ENCODE measurements around the gene PTDSS2.

Gene PTDSS2

GRCh38 chr11:454801-455565, 4.9 kb downstream of the PTDSS2 start:
- H4K20me1 ChIP-seq: peaks cover 95% of the 10 kb centered on the region
- no peak for TF ChIP-seq Cebpa-rat (IDR thresholded peaks at IDR 0.05)
- H3K27ac ChIP-seq: 0 out of 2 replicates have a peak overlapping the region, but pooled peaks have one; percentile 35
- no peaks in the 10 kb centered on the region for H3K27me3 ChIP-seq
- no peaks in the 10 kb centered on the region for H3K9me3 ChIP-seq
- no peak overlapping the region for H3K4me2 ChIP-seq
- peaks cover 79% of the 10 kb centered on the region for H3K36me3 ChIP-seq
- no peak overlapping the region for H3K4me3 ChIP-seq
- peaks cover 52% of the 10 kb centered on the region for H3K4me1 ChIP-seq
- peak overlapping the region; percentile 34; the same call in 1 of the 2 replicates for H3K9ac ChIP-seq

- Histone ChIP-seq H3K36me3 (peaks cover 86% of the 10 kb centered on the region), H3K9ac (0 out of 2 replicates have a peak overlapping the region, but pooled peaks have one; percentile 34), H3K27me3 (no peaks in the 10 kb centered on the region), H3K27ac (0 out of 2 replicates have a peak overlapping the region, but pooled peaks have one; percentile 35), H3K4me2 (no peak overlapping the region), H3K4me3 (no peak overlapping the region), H3K9me3 (no peaks in the 10 kb centered on the region), H3K4me1 (peaks cover 52% of the 10 kb centered on the region), H4K20me1 (peaks cover 98% of the 10 kb centered on the region)
- no peak for TF ChIP-seq Cebpa-rat (IDR thresholded peaks at IDR 0.05)
Observed at GRCh38 chr11:455566-456147, 5.6 kb downstream of the PTDSS2 start.

- no peaks in the 10 kb centered on the region for H3K9me3 ChIP-seq
- TF ChIP-seq Cebpa-rat (IDR thresholded peaks at IDR 0.05): no peak
- H3K4me2 ChIP-seq: peak overlapping the region; percentile 63
- H3K4me3 ChIP-seq: no peak overlapping the region
- H3K27me3 ChIP-seq: no peaks in the 10 kb centered on the region
- H3K36me3 ChIP-seq: peaks cover 92% of the 10 kb centered on the region
- H3K27ac ChIP-seq: no peak overlapping the region
- H4K20me1 ChIP-seq: peaks cover 99% of the 10 kb centered on the region
- H3K4me1 ChIP-seq: peaks cover 46% of the 10 kb centered on the region
- H3K9ac ChIP-seq: 0 out of 2 replicates have a peak overlapping the region, but pooled peaks have one; percentile 43
Observed at GRCh38 chr11:456533-456932, 6.5 kb downstream of the PTDSS2 start.

- Histone ChIP-seq H3K4me3 (no peak overlapping the region), H3K9me3 (no peaks in the 10 kb centered on the region), H3K4me2 (peak overlapping the region; percentile 63), H4K20me1 (peaks cover 99% of the 10 kb centered on the region), H3K9ac (peak overlapping the region; percentile 43; the same call in 1 of the 2 replicates), H3K27me3 (no peaks in the 10 kb centered on the region), H3K27ac (no peak overlapping the region), H3K4me1 (peaks cover 39% of the 10 kb centered on the region), H3K36me3 (peaks cover 92% of the 10 kb centered on the region)
- TF ChIP-seq Cebpa-rat (IDR thresholded peaks at IDR 0.05): no peak
Observed at GRCh38 chr11:457111-457760, 7.2 kb downstream of the PTDSS2 start.

- H3K27me3 ChIP-seq: no peaks in the 10 kb centered on the region
- H3K36me3 ChIP-seq: peaks cover 87% of the 10 kb centered on the region
- H3K4me3 ChIP-seq: no peak overlapping the region
- no peaks in the 10 kb centered on the region for H3K9me3 ChIP-seq
- no peak overlapping the region for H3K27ac ChIP-seq
- no peak overlapping the region for H3K9ac ChIP-seq
- H3K4me1 ChIP-seq: peaks cover 32% of the 10 kb centered on the region
- H3K4me2 ChIP-seq: no peak overlapping the region
- no peak for TF ChIP-seq Cebpa-rat (IDR thresholded peaks at IDR 0.05)
- H4K20me1 ChIP-seq: peaks cover 90% of the 10 kb centered on the region
Observed at GRCh38 chr11:459511-460220, 9.6 kb downstream of the PTDSS2 start.

GRCh38 chr11:460331-461199, 10.5 kb downstream of the PTDSS2 start:
- Histone ChIP-seq H3K9ac (no peak overlapping the region), H3K27ac (no peak overlapping the region), H3K27me3 (no peaks in the 10 kb centered on the region), H3K4me1 (peaks cover 25% of the 10 kb centered on the region), H3K9me3 (no peaks in the 10 kb centered on the region), H3K36me3 (peaks cover 87% of the 10 kb centered on the region), H3K4me3 (no peak overlapping the region), H3K4me2 (no peak overlapping the region), H4K20me1 (peaks cover 89% of the 10 kb centered on the region)
- TF ChIP-seq Cebpa-rat (IDR thresholded peaks at IDR 0.05): no peak

GRCh38 chr11:461626-462025, 11.5 kb downstream of the PTDSS2 start:
- Histone ChIP-seq H3K4me1 (peaks cover 24% of the 10 kb centered on the region), H3K4me2 (no peak overlapping the region), H4K20me1 (peaks cover 87% of the 10 kb centered on the region), H3K9me3 (no peaks in the 10 kb centered on the region), H3K9ac (no peak overlapping the region), H3K4me3 (no peak overlapping the region), H3K27me3 (no peaks in the 10 kb centered on the region), H3K36me3 (peaks cover 85% of the 10 kb centered on the region), H3K27ac (no peak overlapping the region)
- TF ChIP-seq Cebpa-rat (IDR thresholded peaks at IDR 0.05): no peak

GRCh38 chr11:462107-462890, 12.2 kb downstream of the PTDSS2 start:
- H3K4me1 ChIP-seq: peaks cover 22% of the 10 kb centered on the region
- H3K9ac ChIP-seq: no peak overlapping the region
- H3K27me3 ChIP-seq: no peaks in the 10 kb centered on the region
- no peaks in the 10 kb centered on the region for H3K9me3 ChIP-seq
- no peak for TF ChIP-seq Cebpa-rat (IDR thresholded peaks at IDR 0.05)
- H3K36me3 ChIP-seq: peaks cover 85% of the 10 kb centered on the region
- peaks cover 86% of the 10 kb centered on the region for H4K20me1 ChIP-seq
- H3K4me2 ChIP-seq: no peak overlapping the region
- no peak overlapping the region for H3K27ac ChIP-seq
- no peak overlapping the region for H3K4me3 ChIP-seq

Measured in BLaER1 (cell line).